Measurements from ENCODE around the gene POU2F3.

Gene POU2F3

DNA sequence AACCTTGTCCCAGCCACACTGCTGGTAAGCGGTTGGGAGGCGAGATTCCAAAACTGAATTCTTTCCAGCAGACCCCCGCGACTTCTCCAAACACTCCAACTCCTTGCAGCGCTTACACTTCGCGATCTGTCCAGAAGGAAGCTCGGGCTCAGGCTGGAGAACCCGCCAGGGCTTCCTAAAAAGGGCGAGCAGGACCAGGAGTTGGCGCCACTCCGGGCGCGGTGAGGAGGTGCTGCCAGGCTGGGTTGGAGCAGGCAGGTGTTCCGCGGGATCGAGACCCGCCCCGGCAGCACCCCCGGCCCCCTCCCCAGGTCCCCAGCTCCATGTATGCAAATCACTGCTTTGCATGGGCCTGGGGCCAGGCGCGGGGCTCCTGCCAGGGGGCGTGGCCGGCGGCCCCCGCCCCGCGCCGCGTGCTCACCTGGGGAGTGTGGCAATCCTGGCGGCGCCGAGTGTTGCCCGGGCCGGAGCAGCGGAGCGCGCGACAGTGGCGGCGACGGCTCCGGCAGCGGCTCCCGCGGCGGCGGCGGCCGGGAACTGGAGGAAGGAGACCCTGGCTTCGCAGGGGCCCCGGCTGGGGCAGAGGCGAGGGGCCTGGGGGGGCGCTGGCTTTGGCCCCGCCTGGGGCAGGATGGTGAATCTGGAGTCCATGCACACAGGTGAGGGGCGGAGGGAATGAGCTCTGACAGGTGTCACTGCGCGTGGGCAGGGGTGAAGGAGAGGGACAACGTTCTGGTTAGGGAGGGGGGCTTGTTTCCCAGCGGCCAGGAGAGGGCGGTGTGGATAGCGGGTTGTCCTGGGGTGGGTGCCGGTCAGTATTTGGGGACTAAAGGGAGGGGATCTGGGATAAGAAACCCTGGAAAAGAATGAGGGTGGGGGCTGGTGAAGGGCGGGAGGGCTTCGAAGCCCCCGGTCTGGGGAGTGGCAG, at the start of gene POU2F3:
POU2F3 (plus strand) TSS at position 428 of the 928 bp plus-strand sequence; CDS start at position 632, 204 bp downstream.
- DNase-seq: no peak

DNA sequence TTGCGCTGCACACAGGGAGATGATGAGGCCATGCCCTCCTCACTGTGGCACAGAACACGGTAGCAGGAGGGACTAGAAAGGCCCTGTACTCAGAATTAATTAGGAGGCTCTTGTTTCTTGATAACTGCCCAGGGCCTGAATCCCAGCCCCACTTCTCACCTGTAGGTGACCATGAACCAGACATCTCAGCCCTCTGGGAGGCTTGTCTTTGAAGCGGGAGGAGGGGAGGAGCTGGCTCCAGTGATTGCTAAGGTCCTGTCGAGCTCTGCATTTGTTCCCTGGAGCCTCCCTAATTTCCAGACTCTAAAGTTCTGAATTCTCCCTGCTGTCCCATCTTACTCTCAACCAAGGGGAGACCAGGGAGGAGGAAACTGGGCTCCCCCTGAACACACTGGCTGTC, 48.9 kb upstream of the POU2F3 start:
- DNase-seq: no peak

DNA sequence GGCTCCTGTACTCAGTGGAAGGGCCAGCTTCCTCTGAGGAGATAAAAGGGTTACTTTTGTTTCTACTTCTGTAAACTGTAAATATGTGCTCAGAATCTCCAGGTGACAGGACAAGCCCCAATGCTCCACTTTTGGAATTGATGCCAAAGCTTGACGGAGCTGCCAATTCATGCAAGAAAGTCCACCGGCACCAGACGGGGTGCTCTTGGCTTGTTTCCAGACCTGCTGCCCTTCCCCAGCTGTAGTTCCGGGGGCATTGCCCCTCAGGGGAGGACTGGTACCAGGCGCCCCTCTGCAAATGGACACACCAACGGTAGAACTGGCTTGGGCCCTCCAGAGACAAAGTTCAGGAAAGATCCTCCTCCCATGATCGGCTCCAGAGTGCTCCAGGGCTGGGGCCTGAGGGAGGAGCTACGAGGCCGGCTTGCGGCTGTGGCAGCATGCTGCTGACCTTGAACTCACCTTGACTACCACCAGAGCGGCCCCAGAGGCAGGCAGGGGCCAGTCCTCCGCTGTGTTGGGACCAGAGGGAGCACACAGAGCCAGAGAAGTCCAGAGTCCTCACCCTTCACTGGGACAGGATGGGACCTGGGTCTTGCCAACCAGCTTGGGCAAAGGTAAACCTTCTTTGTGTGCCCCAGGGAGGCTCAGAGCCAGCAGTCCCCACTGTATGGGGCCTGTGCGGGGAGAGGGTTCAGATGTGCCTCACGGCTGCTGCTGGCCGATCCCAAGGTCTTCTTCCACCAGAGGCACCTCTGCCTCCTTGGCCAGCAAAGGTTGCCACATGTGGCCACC, 46.9 kb upstream of the POU2F3 start:
- no peak for DNase-seq

DNA sequence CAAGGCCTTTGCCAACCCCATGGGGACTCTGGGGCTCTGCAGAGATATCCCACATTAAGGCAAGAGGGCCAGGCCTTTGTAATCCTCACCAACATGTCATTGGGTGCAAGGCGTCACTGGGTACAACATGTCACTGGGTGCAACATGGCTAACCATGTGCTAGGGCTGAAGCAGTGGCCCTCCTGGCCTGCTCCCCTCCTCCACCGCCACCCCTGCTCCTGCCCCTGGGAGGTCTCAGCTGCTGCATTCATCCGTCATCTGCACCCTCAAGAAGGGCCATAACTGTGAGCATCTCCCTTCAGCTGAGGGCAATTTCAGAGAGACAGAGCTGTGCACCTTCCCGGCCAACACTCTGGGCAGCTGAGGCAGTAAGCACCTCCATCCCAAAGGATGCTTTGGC, 45.8 kb upstream of the POU2F3 start:
- no peak for DNase-seq

DNA sequence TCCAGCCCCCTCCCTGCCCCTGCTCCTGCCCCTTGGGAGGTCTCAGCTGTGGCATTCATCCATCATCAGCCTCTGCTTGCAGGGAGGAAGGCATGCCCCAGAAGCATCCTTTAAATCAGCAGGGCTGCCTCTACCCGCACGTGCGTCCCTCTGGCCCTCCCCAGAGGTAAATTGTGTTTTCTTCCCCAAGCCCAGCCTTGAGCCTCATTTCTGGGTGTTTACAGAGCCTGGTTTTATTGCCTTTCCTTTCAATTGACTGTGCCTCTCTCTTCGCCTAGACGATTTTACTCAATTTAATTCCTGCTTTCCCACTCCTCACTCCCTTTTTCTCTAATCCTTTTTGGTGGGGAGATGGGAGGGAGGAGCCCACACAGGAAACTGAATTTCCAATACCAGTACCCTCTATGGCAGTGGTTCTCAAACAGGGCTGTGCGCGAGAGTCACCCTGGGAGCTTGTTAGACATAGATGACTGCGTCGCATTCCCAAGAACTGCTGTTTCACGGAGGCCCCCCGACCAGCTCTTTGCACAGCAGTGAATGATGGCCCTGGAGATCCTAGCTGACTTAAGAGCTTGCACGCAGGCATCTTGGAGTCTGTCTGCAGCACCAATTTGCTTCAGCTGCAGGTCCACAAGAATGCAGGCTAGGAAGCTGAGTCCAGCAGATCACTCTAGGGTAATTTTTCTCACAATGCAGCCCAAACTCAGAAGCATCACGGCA, 44.2 kb upstream of the POU2F3 start:
- no peak for DNase-seq

DNA sequence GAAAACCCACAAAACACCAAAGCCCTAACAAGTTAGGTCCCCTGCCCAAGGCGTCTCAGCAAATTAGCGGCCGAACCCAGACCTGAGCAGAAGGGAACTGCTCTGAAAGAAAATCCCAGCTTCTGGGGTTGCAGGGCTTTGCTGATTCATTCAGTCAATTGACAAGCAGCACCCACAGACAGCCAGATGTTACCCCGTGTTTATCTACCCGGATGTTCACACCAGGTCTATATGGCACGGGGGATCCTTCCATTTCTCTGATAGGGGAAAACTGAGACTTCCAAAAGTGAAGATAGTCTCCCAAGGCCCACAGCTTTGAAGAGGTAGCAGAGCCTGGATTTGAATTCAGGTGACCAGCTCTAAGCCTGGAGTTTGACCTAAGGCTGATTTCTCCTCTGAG, 43.1 kb upstream of the POU2F3 start:
- DNase-seq: no peak

DNA sequence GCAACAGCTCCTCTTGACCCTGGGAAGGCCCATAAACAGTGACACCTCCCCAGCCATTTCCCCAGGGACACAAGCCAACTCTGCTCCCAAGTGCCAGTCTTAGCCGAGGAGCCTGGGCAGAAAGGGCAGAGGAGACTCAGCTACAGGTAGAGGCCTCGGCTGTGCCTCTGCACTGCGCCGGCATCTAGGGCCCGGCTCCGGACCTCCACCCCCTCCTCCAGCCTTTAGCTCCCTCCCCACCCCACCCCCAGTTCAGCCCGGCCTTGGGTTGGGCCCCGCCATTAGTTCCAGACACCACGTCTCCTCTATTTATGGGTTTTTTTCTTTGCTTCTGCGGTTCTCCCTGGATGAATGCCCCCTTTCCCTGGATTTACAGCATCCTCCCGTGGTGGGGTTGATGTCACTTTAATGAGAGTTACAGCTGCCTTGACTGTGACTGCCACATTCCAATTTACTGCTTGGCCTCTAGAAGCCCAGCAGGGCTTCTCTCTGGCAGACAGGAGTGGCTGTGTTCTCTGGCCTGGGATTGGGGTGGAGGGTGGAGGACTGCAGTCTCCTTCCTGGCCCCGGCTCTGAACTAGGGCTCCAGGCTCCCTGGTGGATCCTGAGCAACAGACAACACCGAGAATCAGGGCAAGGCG, 42.6 kb upstream of the POU2F3 start:
- DNase-seq: no peak

DNA sequence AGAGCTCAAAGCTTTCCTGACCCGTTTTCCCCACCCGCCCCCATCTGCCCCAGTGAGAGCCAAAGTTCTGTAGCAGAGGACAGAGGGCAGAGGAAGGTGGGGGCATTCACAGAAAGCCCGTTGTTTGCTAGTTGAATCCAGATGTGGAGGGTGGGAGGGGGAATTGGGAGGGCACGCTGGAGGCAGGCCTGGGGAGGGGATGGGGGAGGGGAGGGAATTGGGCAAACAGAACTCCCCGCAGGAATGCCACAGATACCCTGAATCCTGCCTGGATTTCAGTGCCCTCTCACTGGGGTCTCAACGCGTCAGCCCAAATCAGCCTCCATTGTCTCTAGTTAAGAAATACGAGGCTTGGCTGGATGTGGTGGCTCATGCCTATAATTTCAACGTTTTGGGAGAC, 42.0 kb upstream of the POU2F3 start:
- no peak for DNase-seq

DNA sequence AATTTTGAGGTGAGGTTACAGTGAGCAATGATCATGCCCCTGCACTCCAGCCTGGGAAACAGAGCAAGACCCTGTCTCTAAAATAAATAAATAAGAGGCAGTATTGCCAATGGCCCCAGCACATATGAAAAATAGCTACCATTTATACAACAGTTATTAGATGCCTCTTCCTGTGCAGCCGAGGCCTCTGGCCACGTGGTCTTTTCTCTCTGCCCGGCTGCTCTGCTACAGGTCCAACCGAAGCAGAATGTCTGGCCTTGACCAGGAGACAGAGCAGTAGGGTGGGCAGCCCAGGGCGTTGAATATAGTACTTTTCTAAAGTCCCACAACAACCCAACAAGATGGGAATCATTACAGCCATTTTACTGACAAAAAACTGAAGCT, 41.5 kb upstream of the POU2F3 start:
- DNase-seq: no peak

DNA sequence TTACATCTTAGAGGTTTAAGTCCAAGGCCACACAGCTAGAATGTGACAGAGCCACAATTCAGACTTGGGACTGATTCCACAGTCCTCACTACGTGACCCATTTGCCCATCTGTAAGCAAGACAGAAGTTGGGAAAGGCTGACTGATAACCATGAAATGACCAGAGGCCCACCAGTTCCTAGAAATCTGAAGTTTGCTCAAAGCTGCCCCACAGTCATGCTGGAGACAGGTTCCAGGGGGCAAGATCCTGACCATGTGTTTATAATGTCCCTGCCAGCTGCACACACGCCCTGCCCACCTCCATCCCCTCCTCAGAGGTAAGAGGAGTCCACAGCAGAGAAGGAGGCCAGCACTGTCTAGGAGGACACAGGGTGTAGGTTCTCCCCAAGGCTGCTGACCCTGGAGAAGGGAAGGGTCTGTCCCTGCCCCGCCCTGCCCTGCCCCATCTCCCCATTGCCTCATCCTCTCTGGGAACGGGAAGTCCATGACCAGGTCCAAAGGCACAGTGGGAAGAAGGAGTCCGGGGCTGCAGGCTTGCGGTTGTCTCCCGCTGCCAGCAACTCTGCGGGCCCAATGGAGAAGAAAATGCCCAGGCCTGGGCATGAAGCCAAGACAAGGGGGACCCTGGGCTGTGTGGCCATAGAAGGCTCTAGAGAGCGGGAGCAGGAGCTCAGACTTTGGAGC, 41.0 kb upstream of the POU2F3 start:
- no peak for DNase-seq

DNA sequence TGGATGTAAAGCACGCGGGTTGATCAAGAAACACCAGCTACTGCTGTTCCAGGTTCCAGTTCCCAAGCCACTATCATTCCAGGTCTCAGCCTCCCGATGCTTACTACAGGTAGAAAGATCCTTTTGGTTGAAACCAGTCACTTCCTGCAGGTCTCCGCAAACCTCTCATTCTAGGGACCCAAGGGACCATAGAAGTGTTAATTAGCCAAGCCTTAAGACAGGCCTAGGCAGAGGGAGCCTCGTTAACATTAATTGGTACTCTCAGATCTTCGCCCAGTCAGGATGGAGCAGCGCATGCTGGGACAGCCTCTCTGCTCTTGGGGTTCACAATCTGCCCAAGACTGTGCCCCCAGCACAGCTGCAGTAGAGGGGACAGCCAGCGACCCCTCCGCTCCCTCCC, 40.3 kb upstream of the POU2F3 start:
- DNase-seq: no peak

DNA sequence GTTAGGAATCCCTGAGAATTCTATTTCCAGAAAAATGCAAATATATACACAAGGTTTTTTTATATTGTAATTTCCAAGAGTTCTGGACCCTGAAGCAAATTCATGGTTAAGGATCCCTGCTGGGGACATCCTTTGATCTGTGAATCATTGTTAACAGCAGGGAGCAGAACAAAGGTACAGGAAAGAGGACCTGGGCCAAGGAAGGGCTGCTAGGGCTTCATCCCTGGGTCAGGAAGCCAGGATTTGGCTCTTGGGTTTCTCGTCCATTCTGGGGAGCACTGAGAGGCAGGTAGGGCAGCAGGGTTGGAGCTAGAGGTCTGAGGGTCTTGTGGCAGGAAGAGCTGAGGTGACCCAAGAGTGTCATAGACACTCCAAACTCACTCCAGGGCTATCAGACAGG, 39.3 kb upstream of the POU2F3 start:
- no peak for DNase-seq

DNA sequence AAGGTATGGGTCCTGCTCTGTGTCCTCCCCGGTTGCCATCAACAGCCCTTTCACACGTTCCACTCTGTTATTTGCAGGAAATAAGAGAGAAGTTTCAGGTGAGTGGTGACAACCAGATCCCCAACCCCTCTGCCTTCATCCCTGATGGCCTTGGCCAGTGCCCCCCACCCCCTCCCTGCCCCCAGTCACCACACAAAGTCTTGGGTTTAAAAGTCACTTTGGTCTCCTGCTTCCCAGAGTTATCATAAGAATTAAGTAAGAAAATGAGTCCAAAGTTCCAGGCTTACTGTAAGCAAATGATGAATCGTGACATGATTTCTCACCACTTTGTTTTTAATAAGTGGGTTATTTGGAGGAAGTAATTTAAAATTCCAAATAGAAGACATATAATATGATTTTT, 38.3 kb upstream of the POU2F3 start:
- no peak for DNase-seq

DNA sequence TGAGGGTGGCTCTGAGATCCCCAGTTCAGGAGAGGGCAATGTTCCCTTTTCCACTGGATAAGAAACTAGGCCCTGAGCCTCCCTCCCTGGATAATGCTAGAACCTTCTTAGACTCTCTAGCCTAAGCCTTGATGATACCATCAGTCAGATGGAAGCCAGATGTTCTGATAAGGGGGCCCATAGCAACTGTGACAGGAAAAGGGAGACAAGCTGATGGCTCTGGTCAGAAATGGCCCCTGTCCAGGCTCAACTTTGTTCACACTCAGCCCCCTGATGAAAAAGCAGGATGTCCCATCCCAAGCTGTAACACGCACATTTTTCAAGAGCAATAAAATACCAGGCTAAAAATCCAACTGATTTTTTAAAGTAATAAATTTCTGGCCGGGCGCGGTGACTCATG, 36.3 kb upstream of the POU2F3 start:
- no peak for DNase-seq

DNA sequence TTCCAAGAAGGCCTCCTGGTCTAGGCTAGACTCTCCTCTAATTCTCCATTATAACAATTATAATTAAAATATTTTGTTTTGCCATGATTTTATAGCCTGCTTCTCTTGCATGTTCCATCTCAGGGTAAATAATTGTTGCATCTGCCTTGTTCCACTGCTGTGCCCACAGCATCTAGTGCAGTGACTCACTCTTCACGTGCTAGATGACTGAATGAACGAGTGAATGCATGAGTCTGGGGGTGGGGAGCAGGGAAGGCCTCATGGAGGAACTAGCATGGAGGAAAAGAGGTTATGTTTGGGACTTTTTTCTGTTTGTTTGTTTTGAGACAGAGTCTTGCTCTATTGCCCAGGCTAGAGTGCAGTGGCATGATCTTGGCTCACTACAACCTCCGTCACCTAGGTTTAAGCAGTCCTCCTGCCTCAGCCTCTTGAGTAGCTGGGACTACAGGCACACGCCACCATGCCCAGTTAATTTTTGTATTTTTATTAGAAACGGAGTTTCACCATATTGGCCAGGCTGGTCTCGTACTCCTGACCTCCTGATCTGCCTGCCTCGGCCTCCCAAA, 34.3 kb upstream of the POU2F3 start:
- no peak for DNase-seq

DNA sequence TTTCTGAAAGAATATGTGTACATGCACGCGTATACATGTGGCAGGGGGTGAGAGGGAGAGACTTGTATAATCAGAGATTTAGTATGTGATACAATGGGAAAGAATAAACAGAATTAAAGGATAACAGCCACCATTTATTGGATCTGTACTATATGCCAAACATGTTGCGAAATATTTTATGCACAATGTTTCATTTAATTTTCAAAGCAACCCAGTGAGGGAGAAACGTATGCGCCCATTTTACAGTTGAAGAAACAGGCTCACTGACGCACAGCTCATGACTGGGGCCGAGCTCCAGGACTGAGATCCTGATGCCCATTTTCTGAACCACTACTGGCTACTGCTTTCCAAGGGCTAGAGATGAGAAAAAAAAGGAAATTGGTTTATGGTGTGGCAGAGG, 32.4 kb upstream of the POU2F3 start:
- DNase-seq: no peak

DNA sequence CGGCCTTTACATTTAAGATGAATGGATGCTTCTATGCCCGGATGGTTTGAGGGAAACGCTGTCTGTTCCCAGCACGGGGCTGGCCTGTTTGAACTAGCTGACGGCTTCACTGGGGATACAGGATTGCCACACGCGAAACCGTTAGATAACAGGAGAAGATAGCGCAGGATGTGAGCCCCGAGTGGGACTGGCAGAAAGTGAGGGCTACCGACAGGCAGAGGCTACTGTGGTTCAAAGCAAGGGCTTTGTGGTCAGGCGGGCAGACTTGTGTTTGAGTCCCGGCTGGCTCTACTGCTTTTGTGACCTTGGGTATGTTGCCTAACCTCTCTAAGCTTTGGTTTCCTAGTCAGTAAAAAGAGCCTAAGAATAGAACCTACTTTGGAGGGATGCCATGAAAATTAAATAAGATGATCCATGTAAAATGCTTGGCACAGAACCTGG, 31.9 kb upstream of the POU2F3 start:
- no peak for DNase-seq

DNA sequence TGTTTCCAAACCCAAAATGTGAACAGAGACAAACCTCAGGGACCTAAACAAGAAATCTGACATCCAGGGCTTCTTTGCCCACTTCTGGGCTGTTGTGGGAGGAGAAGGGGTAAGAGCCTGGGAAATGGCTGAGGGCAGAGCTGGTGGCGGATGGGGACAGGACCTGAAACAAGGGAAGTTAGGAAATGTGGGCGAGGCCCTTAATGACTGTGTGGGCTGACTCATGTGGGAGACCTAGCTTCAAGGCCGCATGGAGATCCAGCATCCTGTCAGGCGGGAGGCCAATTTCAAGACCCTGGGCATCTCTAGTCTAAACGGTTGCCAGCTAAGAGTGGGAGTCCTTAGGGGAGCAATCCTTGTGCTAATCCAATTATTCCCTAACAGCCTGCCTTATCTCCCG, 31.2 kb upstream of the POU2F3 start:
- DNase-seq: no peak

DNA sequence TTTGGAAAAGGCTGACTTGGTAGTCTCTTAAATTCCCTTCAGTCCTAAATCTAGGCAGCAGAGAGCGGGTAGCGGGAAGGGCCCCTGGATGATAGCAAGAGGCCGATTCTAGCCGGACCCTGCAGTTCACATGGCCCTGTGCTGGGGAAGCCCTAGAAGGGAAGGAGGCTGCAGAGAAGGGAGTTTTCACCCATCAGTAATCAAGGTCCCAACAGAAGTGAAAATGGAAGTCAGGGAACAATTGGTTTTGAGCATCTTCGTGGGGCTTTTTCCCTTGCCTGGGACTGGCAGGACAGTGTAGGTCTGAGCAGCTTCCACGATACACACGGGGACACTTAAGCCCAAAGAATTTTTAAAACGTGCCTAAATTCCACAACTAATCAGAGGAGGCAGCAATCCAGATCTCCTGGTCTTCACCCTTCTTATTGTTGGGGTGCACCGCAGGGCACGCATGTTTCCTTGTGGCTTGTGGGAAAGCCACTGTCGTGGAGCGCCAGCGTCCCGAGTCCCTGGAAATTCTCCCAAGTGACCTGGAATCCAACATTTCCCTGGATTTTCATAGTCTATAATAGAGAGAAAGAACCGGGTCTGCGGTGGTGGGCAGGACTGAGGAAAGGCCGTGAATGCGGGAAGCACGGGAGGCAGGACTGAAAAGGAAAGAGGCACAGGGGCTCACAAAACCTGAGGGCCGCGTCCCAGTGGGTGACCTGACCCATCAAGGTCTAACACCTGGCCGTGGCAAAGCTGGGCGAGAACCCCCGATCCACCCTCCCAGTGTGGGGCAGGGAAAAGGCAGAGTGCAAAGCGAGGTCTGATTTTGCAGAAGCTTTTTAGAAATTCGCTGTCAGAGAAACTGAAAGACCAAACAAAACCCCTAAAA, 30.0 kb upstream of the POU2F3 start:
- DNase-seq: no peak

DNA sequence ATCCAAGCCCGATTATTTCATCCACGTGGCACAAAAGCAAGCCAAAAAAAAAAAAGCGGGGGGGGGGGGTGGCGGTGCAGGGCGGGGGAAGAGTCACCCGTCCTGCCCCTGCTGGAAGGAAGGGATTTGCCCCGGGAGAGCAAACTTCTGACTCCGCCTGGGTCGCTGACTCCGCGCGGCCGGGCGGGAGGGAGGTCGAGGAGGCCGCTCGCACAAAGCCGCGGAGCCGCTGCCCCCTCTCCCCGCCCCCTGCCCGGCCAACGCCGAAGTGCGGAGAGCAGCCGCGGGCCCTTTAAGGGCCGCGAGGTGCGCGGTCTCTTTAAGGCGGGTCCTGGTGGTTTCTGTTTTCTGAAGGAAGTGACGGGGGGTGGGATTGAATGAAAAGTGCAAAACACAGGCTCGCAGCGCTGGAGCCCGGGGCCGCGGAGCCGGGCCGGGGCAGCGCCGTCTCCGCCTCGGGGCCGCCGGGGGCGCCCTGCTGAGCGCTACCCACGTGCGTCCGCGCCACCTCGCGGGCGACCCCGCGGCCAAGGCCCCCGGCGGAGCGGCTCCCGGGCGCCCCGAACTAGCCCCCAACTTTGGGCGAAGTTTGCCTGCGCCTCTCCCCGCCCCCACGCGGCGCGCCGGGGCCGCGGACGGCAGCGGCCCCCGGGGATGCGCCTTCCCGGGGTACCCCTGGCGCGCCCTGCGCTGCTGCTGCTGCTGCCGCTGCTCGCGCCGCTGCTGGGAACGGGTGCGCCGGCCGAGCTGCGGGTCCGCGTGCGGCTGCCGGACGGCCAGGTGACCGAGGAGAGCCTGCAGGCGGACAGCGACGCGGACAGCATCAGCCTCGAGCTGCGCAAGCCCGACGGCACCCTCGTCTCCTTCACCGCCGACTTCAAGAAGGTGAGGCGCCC, 29.1 kb upstream of the POU2F3 start, which contains the start of gene OAF:
OAF (plus strand) TSS at position 407 of the 896 bp plus-strand sequence; CDS start at position 655, 248 bp downstream.
- no peak for DNase-seq
